ACC112 (cell line): ENCODE measurements around the gene ANKS4B.

Source experiments
- H2AFZ ChIP-seq: fragments of 200-600 bp; sonication (generic); one replicate; pipeline ENCODE4 v1.6.0; 2017; ENCODE audit warnings: antibody characterized with exemption, low read length; ENCODE audit not compliant: unreplicated experiment
- H3K27ac ChIP-seq: fragments of 200-600 bp; sonication (generic); 2 replicates; pipeline ENCODE4 v1.5.1; 2014; ENCODE audit warnings: low read depth, mild to moderate bottlenecking, antibody characterized with exemption, low read length, moderate library complexity
- H3K27me3 ChIP-seq: fragments of 200-600 bp; sonication (generic); 2 replicates; pipeline ENCODE4 v1.6.1; 2014; ENCODE audit warnings: mild to moderate bottlenecking, antibody characterized with exemption, low read length, moderate library complexity, mixed read lengths; ENCODE audit not compliant: insufficient read depth
- H3K36me3 ChIP-seq: fragments of 200-600 bp; sonication (generic); 2 replicates; pipeline ENCODE4 v1.6.1; 2016; ENCODE audit warnings: mild to moderate bottlenecking, antibody characterized with exemption, low read length, moderate library complexity, mixed read lengths; ENCODE audit not compliant: insufficient read depth
- H3K4me1 ChIP-seq: fragments of 200-600 bp; sonication (generic); one replicate; pipeline ENCODE4 v1.6.1; 2016; ENCODE audit warnings: low read length, mixed read lengths; ENCODE audit not compliant: insufficient read depth, unreplicated experiment, control insufficient read depth
- H3K4me3 ChIP-seq: fragments of 200-600 bp; sonication (generic); 2 replicates; pipeline ENCODE4 v1.5.1; 2014; ENCODE audit warnings: mild to moderate bottlenecking, low read depth, low read length
- H3K79me2 ChIP-seq: fragments of 200-600 bp; sonication (generic); one replicate; pipeline ENCODE4 v1.6.0; 2016; ENCODE audit warnings: low read length; ENCODE audit not compliant: control insufficient read depth, unreplicated experiment, insufficient read depth

ANKS4B gene

GRCh38 chr16:21197112-21197511 is 36.4 kb upstream of the ANKS4B start:
- no peaks in the 10 kb centered on the region for H3K36me3 ChIP-seq
- H3K27ac ChIP-seq: no peak overlapping the region
- H3K4me3 ChIP-seq: no peak overlapping the region
- H2AFZ ChIP-seq: no peak overlapping the region
- no peaks in the 10 kb centered on the region for H3K79me2 ChIP-seq
- peaks cover 6% of the 10 kb centered on the region for H3K4me1 ChIP-seq
- H3K27me3 ChIP-seq: peaks cover 67% of the 10 kb centered on the region

DNA sequence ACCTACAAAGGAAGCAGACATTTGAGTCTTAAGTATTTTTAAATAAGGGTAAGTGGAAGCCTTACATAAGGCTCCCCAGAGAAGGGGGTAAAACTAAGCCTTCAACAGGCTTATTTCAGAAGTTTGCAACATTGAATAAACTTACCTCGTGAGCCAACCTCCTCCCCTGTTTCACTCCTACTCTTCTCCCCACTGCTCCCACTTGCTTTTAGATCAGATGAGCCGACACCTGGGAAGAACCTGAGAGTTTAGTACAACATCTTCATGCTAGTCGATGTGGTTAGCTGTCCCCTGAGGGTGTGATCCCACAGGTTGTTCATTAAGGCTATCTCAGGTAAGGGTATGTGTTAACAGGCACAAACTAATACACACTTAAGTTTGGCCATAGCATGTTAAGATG is 35.9 kb upstream of the ANKS4B start:
- no peak overlapping the region for H3K4me3 ChIP-seq
- H3K27me3 ChIP-seq: peaks cover 69% of the 10 kb centered on the region
- H2AFZ ChIP-seq: no peak overlapping the region
- no peaks in the 10 kb centered on the region for H3K79me2 ChIP-seq
- peaks cover 6% of the 10 kb centered on the region for H3K4me1 ChIP-seq
- no peak overlapping the region for H3K27ac ChIP-seq
- H3K36me3 ChIP-seq: no peaks in the 10 kb centered on the region

DNA sequence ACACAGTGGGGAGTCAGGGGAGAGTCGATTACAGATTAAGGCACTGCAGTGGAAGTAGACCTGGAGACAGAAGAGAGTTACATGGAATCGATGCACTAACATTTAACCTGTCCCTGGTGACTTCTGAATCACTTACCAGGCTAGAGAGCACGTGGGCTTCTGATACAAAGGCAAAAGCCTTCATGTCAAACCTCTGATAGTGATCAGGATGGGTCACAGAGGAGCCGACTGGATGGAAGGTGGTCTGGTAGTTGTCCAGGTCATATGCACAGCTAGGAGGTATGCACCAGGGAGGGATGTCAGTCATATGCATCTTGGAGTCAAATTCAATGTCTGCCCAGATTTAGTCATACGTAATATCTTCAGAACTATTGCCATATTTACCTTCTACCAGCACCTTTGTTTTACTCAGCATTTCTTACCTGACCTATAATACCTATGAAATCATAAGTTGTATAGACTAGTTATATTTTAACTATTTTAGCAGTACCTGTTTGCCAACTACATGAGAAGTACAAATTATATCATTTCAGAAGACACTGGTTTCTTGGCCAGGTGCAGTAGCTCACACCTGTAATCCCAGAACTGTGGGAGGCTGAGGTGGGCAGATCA is 33.8 kb upstream of the ANKS4B start:
- H3K79me2 ChIP-seq: no peaks in the 10 kb centered on the region
- H3K27me3 ChIP-seq: peaks cover 84% of the 10 kb centered on the region
- no peak overlapping the region for H3K27ac ChIP-seq
- H3K36me3 ChIP-seq: no peaks in the 10 kb centered on the region
- no peak overlapping the region for H2AFZ ChIP-seq
- no peak overlapping the region for H3K4me3 ChIP-seq
- peaks cover 6% of the 10 kb centered on the region for H3K4me1 ChIP-seq

GRCh38 chr16:21203155-21203797 is 30.2 kb upstream of the ANKS4B start:
- Histone ChIP-seq H3K27me3 (peaks cover 97% of the 10 kb centered on the region), H3K36me3 (no peaks in the 10 kb centered on the region), H3K27ac (no peak overlapping the region), H3K4me3 (no peak overlapping the region), H3K4me1 (no peaks in the 10 kb centered on the region), H2AFZ (no peak overlapping the region), H3K79me2 (no peaks in the 10 kb centered on the region)

- no peaks in the 10 kb centered on the region for H3K4me1 ChIP-seq
- H2AFZ ChIP-seq: no peak overlapping the region
- no peaks in the 10 kb centered on the region for H3K36me3 ChIP-seq
- H3K27ac ChIP-seq: no peak overlapping the region
- H3K27me3 ChIP-seq: peaks cover 97% of the 10 kb centered on the region
- H3K4me3 ChIP-seq: no peak overlapping the region
- H3K79me2 ChIP-seq: no peaks in the 10 kb centered on the region
Measured at GRCh38 chr16:21205303-21205702, 28.2 kb upstream of the ANKS4B start.

- Histone ChIP-seq H3K27ac (no peak overlapping the region), H3K4me3 (no peak overlapping the region), H3K4me1 (no peaks in the 10 kb centered on the region), H2AFZ (no peak overlapping the region), H3K79me2 (no peaks in the 10 kb centered on the region), H3K36me3 (no peaks in the 10 kb centered on the region), H3K27me3 (peaks cover 94% of the 10 kb centered on the region)
Measured at GRCh38 chr16:21206550-21206949, 26.9 kb upstream of the ANKS4B start.

DNA sequence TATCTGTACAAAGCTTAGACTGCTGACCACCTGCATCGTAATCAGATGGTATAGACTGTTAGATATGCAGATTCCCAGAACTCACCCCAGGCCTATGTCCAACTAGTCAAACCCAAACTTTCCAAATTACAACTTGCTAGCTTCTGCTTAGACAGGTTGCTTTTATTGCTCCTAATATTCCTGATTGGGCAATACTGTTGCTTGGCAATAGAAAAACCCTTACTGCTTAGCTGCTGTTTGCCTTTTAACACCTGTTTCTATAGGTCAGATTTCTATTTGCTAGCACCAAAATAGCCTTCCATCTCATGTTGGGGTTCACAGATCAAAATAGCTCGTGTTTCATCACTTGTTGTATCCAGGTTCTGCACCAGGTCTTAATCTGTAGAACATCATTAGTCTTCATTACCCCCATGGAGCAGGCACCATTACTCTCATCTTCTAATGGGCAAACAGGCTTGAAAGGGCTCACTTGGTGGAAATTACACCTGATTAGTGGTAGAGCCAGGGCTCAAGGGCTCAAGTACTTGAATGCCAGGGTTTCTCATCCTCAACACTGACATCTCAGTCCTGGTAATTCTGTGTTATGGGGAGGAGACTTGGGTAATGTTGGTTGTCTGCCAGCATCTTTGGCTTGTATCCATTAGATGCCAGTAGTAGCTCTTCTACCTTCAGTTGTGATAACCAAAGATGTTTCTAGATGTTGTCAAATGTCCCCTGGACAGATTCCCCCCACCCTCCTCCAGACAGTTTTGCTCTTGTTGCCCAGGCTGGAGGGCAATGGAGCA is 24.9 kb upstream of the ANKS4B start:
- Histone ChIP-seq H3K4me1 (no peaks in the 10 kb centered on the region), H3K4me3 (no peak overlapping the region), H3K27me3 (peaks cover 90% of the 10 kb centered on the region), H2AFZ (no peak overlapping the region), H3K36me3 (no peaks in the 10 kb centered on the region), H3K27ac (no peak overlapping the region), H3K79me2 (no peaks in the 10 kb centered on the region)

DNA sequence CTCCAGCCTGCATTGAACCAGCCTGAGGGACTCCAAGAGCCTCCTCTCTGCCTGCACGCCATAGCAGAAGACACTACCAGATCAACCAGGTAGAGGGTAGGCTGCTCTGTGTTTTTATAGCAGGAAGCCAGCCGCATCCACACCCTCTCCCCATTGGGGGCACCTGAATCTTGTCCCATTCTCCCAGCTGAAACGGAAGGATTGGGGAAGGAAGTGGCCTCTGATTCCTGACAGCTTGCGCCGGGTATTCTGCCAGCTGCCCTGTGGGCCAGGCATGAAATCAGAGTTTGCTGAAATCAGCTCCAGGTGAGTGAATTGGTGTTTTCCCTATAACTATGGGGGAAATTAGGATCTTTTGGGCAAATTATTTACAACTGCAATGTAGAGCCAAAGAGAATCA is 22.0 kb upstream of the ANKS4B start, which contains the start of gene ZP2:
TSS of gene ZP2 (minus strand) at position 89 of the 400 bp plus-strand sequence. CDS start at position 62, 27 bp downstream.
- no peak within 1 kb of the TSS for H3K27ac ChIP-seq
- H2AFZ ChIP-seq: no peak within 1 kb of the TSS
- no peaks in the 10 kb centered on the region for H3K4me1 ChIP-seq
- H3K36me3 ChIP-seq: no peaks in the 10 kb centered on the region
- no peaks in the 10 kb centered on the region for H3K79me2 ChIP-seq
- H3K27me3 ChIP-seq: peaks cover 81% of the 10 kb centered on the region
- no peak within 1 kb of the TSS for H3K4me3 ChIP-seq

GRCh38 chr16:21214086-21214485 is 19.4 kb upstream of the ANKS4B start:
- Histone ChIP-seq H2AFZ (no peak overlapping the region), H3K27ac (no peak overlapping the region), H3K79me2 (no peaks in the 10 kb centered on the region), H3K4me3 (no peak overlapping the region), H3K27me3 (peaks cover 74% of the 10 kb centered on the region), H3K36me3 (no peaks in the 10 kb centered on the region), H3K4me1 (no peaks in the 10 kb centered on the region)

GRCh38 chr16:21217121-21217520 is 16.4 kb upstream of the ANKS4B start:
- H3K36me3 ChIP-seq: no peaks in the 10 kb centered on the region
- no peak overlapping the region for H3K4me3 ChIP-seq
- H3K27ac ChIP-seq: no peak overlapping the region
- no peak overlapping the region for H2AFZ ChIP-seq
- no peaks in the 10 kb centered on the region for H3K79me2 ChIP-seq
- H3K27me3 ChIP-seq: peaks cover 71% of the 10 kb centered on the region
- H3K4me1 ChIP-seq: no peaks in the 10 kb centered on the region
